ENCODE data around the gene CAPS2.
A peak's percentile ranks its signal among the peaks of the same experiment; 100 is the strongest.

CAPS2 gene

GRCh38 chr12:75329918-75330826 lies at the start of gene CAPS2:
CAPS2 (minus strand) TSS chr12:75330324; CDS start chr12:75326498, 3,826 bp downstream.
- no peak for TF ChIP-seq CTCF (IDR thresholded peaks at IDR 0.05; ENCODE audit: extremely low read depth, insufficient read depth, missing control alignments)
- in situ Hi-C loops (cut with MboI; ENCODE audit: low pct_unique_long_range_greater_than_20kb, low sequenced_read_pairs, unreplicated experiment): loop anchor here (10.0 to 25.0 kb wide), 2 partner anchors 175 to 707 kb away; partner anchors contain the start of gene PHLDA1
- peak; percentile 72 for DNase-seq (ENCODE audit: low spot score)

- in situ Hi-C loops (cut with MboI; ENCODE audit: low pct_unique_long_range_greater_than_20kb, low sequenced_read_pairs, unreplicated experiment): no loop called here
- TF ChIP-seq CTCF (IDR thresholded peaks at IDR 0.05; ENCODE audit: extremely low read depth, insufficient read depth, missing control alignments): no peak
- no peak for DNase-seq (ENCODE audit: low spot score)
Observed at GRCh38 chr12:75378354-75378753, 48.2 kb upstream of the CAPS2 start.

- DNase-seq (ENCODE audit: low spot score): no peak
- TF ChIP-seq CTCF (IDR thresholded peaks at IDR 0.05; ENCODE audit: extremely low read depth, insufficient read depth, missing control alignments): no peak
- in situ Hi-C loops (cut with MboI; ENCODE audit: low pct_unique_long_range_greater_than_20kb, low sequenced_read_pairs, unreplicated experiment): no loop called here
Observed at GRCh38 chr12:75374971-75375370, 44.8 kb upstream of the CAPS2 start.

GRCh38 chr12:75366629-75367028 lies 36.5 kb upstream of the CAPS2 start:
- in situ Hi-C loops (cut with MboI; ENCODE audit: low pct_unique_long_range_greater_than_20kb, low sequenced_read_pairs, unreplicated experiment): no loop called here
- TF ChIP-seq CTCF (IDR thresholded peaks at IDR 0.05; ENCODE audit: extremely low read depth, insufficient read depth, missing control alignments): no peak
- no peak for DNase-seq (ENCODE audit: low spot score)

GRCh38 chr12:75364919-75365318 lies 34.8 kb upstream of the CAPS2 start:
- DNase-seq (ENCODE audit: low spot score): no peak
- in situ Hi-C loops (cut with MboI; ENCODE audit: low pct_unique_long_range_greater_than_20kb, low sequenced_read_pairs, unreplicated experiment): no loop called here
- TF ChIP-seq CTCF (IDR thresholded peaks at IDR 0.05; ENCODE audit: extremely low read depth, insufficient read depth, missing control alignments): no peak

- no peak for DNase-seq (ENCODE audit: low spot score)
- no peak for TF ChIP-seq CTCF (IDR thresholded peaks at IDR 0.05; ENCODE audit: extremely low read depth, insufficient read depth, missing control alignments)
- in situ Hi-C loops (cut with MboI; ENCODE audit: low pct_unique_long_range_greater_than_20kb, low sequenced_read_pairs, unreplicated experiment): no loop called here
Observed at GRCh38 chr12:75361408-75361807, 31.3 kb upstream of the CAPS2 start.

Data from GM13977 (cell line).